H1 (cell line): ENCODE data around the gene EPS8. TPM values are rescaled to one million over a fixed set of nuclear protein-coding genes. Genes with fewer than 3 reads are reported as not detected.

Source experiments
- CTCF ChIA-PET: fragments of 300-600 bp; sonication (Branson Sonifier 250); formaldehyde crosslinking; loops from one replicate; lab custom pipeline; 2021; ENCODE audit not compliant: partially characterized antibody; lab: Charles Lee
- POLR2A ChIA-PET: fragments of 300-600 bp; sonication (Branson Sonifier 250); formaldehyde crosslinking; loops from one replicate; lab custom pipeline; 2021; ENCODE audit warnings: inconsistent platforms; ENCODE audit not compliant: partially characterized antibody; lab: Charles Lee
- DNase-seq, 2 experiments: peaks; one replicate each; pipeline versions ENCODE4 v3.0.0 to v3.0.0-alpha.2; 2010 to 2022; ENCODE audit warnings: low spot score in 2 of 2, low read depth in 1 of 2, mixed read lengths in 1 of 2
- FAIRE-seq: peaks from 2 replicates; lab custom pipeline; 2011; peaks lifted over from hg19 to GRCh38; lab: Jason Lieb, UNC
- H2AFZ ChIP-seq: 2 replicates; pipeline ENCODE4 v1.8.1; 2012; ENCODE audit warnings: low read length, inconsistent platforms
- H2AK5ac ChIP-seq: 2 replicates; pipeline ENCODE4 v1.6.1; 2013; ENCODE audit warnings: low read depth, low read length
- H2BK120ac ChIP-seq: replicated peaks from 2 replicates; pipeline ENCODE3; 2013; ENCODE audit warnings: low read depth, low read length, inconsistent platforms
- H2BK12ac ChIP-seq: 2 replicates; pipeline ENCODE4 v1.6.1; 2013; ENCODE audit warnings: low read depth, low read length
- H2BK15ac ChIP-seq: 2 replicates; pipeline ENCODE4 v1.6.1; 2013; ENCODE audit warnings: low read length
- H2BK20ac ChIP-seq: 2 replicates; pipeline ENCODE4 v1.6.1; 2013; ENCODE audit warnings: low read length
- H2BK5ac ChIP-seq: 2 replicates; pipeline ENCODE4 v1.6.1; 2013; ENCODE audit warnings: low read depth, low read length
- H3K14ac ChIP-seq: 2 replicates; pipeline ENCODE4 v1.6.1; 2013; ENCODE audit warnings: inconsistent platforms; ENCODE audit not compliant: insufficient read length
- H3K18ac ChIP-seq: 2 replicates; pipeline ENCODE4 v1.6.1; 2013; ENCODE audit warnings: low read length; ENCODE audit errors: extremely low read depth
- H3K23ac ChIP-seq: 2 replicates; pipeline ENCODE4 v1.6.1; 2013; ENCODE audit warnings: inconsistent platforms; ENCODE audit not compliant: insufficient read length
- H3K23me2 ChIP-seq: 2 replicates; pipeline ENCODE4 v1.6.1; 2013; ENCODE audit warnings: low read depth, low read length
- H3K27ac ChIP-seq: 2 replicates; pipeline ENCODE4 v1.6.1; 2011; ENCODE audit warnings: low read depth, low read length, inconsistent platforms
- H3K27me3 ChIP-seq, 4 experiments: replicated peaks in 1 of 4; 1 replicate in 1 of 4; 2 replicates in 3 of 4; pipeline versions ENCODE4 v1.6.1 to v1.8.1; 2011 to 2013; ENCODE audit warnings: low read length in 3 of 4, mild to moderate bottlenecking in 3 of 4, inconsistent platforms in 2 of 4, mixed read lengths in 2 of 4, moderate library complexity in 1 of 4; ENCODE audit not compliant: control insufficient read depth in 3 of 4, insufficient read depth in 3 of 4; ENCODE audit errors: extremely low read depth in 1 of 4
- H3K36me3 ChIP-seq, 4 experiments: 2 replicates each; pipeline versions ENCODE4 v1.6.1 to v1.8.1; 2011 to 2013; ENCODE audit warnings: mild to moderate bottlenecking in 4 of 4, low read length in 3 of 4, moderate library complexity in 2 of 4, control low read depth in 1 of 4, inconsistent platforms in 1 of 4; ENCODE audit not compliant: insufficient read depth in 4 of 4, control insufficient read depth in 2 of 4
- H3K4ac ChIP-seq: replicated peaks from 2 replicates; pipeline ENCODE3; 2013; ENCODE audit warnings: low read length, low read depth, mixed read lengths, inconsistent platforms; ENCODE audit not compliant: insufficient read length
- H3K4me1 ChIP-seq, 4 experiments: replicated peaks in 1 of 4; 1 replicate in 1 of 4; 2 replicates in 3 of 4; pipeline versions ENCODE4 v1.6.1 to v1.8.1; 2011 to 2013; ENCODE audit warnings: low read length in 3 of 4, inconsistent platforms in 2 of 4, mixed read lengths in 1 of 4; ENCODE audit not compliant: insufficient read depth in 4 of 4, control insufficient read depth in 3 of 4
- H3K4me2 ChIP-seq, 2 experiments: 2 replicates each; pipeline versions ENCODE4 v1.6.1 to v1.8.1; 2011 to 2013; ENCODE audit warnings: low read depth in 2 of 2, low read length in 2 of 2, control low read depth in 1 of 2, inconsistent platforms in 1 of 2, mild to moderate bottlenecking in 1 of 2; ENCODE audit not compliant: insufficient read depth in 1 of 2
- H3K4me3 ChIP-seq, 4 experiments: fragments of 200-600, 300-600 bp in 1 of 4; sonication (generic), shearing (Covaris generic), sonication (Bioruptor Twin) in 1 of 4; 2 replicates each; pipeline versions ENCODE4 v1.5.1 to v1.8.1; 2011 to 2016; ENCODE audit warnings: low read length in 4 of 4, low read depth in 3 of 4, control low read depth in 2 of 4, inconsistent platforms in 2 of 4, mild to moderate bottlenecking in 2 of 4, mixed read lengths in 1 of 4, moderate library complexity in 1 of 4; ENCODE audit not compliant: insufficient read depth in 2 of 4; ENCODE audit errors: extremely low read depth in 1 of 4
- H3K56ac ChIP-seq: replicated peaks from 2 replicates; pipeline ENCODE3; 2013; ENCODE audit warnings: low read depth, mild to moderate bottlenecking, mixed read lengths, low read length, inconsistent platforms; ENCODE audit not compliant: insufficient read length
- H3K79me1 ChIP-seq: 2 replicates; pipeline ENCODE4 v1.6.1; 2013; ENCODE audit warnings: low read depth, low read length, control low read depth
- H3K79me2 ChIP-seq, 2 experiments: 2 replicates each; pipeline versions ENCODE4 v1.6.1 to v1.8.1; 2012 to 2013; ENCODE audit warnings: low read length in 2 of 2, mild to moderate bottlenecking in 2 of 2, inconsistent platforms in 1 of 2; ENCODE audit not compliant: insufficient read depth in 2 of 2, control insufficient read depth in 1 of 2
- H3K9ac ChIP-seq, 4 experiments: replicated peaks in 1 of 4; 1 replicate in 1 of 4; 2 replicates in 3 of 4; pipeline versions ENCODE4 v1.6.1 to v1.8.1; 2011 to 2013; ENCODE audit warnings: low read depth in 3 of 4, low read length in 3 of 4, control low read depth in 2 of 4, mild to moderate bottlenecking in 2 of 4, moderate library complexity in 2 of 4, inconsistent platforms in 1 of 4; ENCODE audit errors: extremely low read depth in 1 of 4
- H3K9me3 ChIP-seq, 2 experiments: 2 replicates each; pipeline versions ENCODE4 v1.6.1 to v1.8.1; 2012 to 2013; ENCODE audit warnings: mild to moderate bottlenecking in 2 of 2, moderate library complexity in 2 of 2, control low read depth in 1 of 2, inconsistent platforms in 1 of 2, low read depth in 1 of 2, low read length in 1 of 2, mixed read lengths in 1 of 2; ENCODE audit not compliant: insufficient read depth in 2 of 2
- H4K20me1 ChIP-seq, 2 experiments: replicated peaks in 1 of 2; 2 replicates each; pipeline versions ENCODE3 to v1.8.1; 2011 to 2013; ENCODE audit warnings: inconsistent platforms in 2 of 2, low read length in 2 of 2, mild to moderate bottlenecking in 1 of 2; ENCODE audit not compliant: insufficient read depth in 2 of 2, control insufficient read depth in 1 of 2
- H4K5ac ChIP-seq: 2 replicates; pipeline ENCODE4 v1.6.1; 2013; ENCODE audit warnings: low read length, low read depth, mixed read lengths, inconsistent platforms; ENCODE audit not compliant: insufficient read length
- H4K8ac ChIP-seq: 2 replicates; pipeline ENCODE4 v1.8.0; 2013; ENCODE audit warnings: mild to moderate bottlenecking, moderate library complexity, low read length, inconsistent platforms; ENCODE audit not compliant: insufficient read depth; ENCODE audit errors: extremely low read depth
- H4K91ac ChIP-seq: replicated peaks from 2 replicates; pipeline ENCODE3; 2013; ENCODE audit warnings: low read length, mixed read lengths, inconsistent platforms; ENCODE audit not compliant: insufficient read length
- ATF3 ChIP-seq: IDR thresholded peaks from 2 replicates; pipeline ENCODE4 v1.6.1; 2011; ENCODE audit warnings: low read depth, mild to moderate bottlenecking, low read length; ENCODE audit not compliant: insufficient read depth
- CHD2 ChIP-seq: IDR thresholded peaks from 2 replicates; pipeline ENCODE4 v1.6.1; 2012; ENCODE audit warnings: low read length, improper control_type of control experiment
- CTCF ChIP-seq, 3 experiments: IDR thresholded peaks; 1 replicate in 2 of 3; 2 replicates in 1 of 3; pipeline versions ENCODE4 v1.5.1 to v1.6.1; 2011; ENCODE audit warnings: low read length in 3 of 3, mild to moderate bottlenecking in 3 of 3, inconsistent platforms in 2 of 3, low read depth in 1 of 3, moderate library complexity in 1 of 3; ENCODE audit not compliant: insufficient read depth in 1 of 3; ENCODE audit errors: control extremely low read depth in 1 of 3
- RAD21 ChIP-seq, 2 experiments: IDR thresholded peaks in 1 of 2; conservative IDR thresholded peaks in 1 of 2; 2 replicates each; pipeline ENCODE4 v1.6.1; 2011; ENCODE audit warnings: low read depth in 2 of 2, low read length in 2 of 2, improper control_type of control experiment in 1 of 2, inconsistent platforms in 1 of 2, mild to moderate bottlenecking in 1 of 2, moderate library complexity in 1 of 2
- RBBP5 ChIP-seq: IDR thresholded peaks from 2 replicates; pipeline ENCODE4 v1.7.1; 2012; ENCODE audit warnings: low read depth, mild to moderate bottlenecking, inconsistent platforms, low read length, moderate library complexity, borderline replicate concordance
- RFX5 ChIP-seq: IDR thresholded peaks from 2 replicates; pipeline ENCODE4 v1.6.1; 2011; ENCODE audit warnings: low read depth, low read length, improper control_type of control experiment, borderline replicate concordance
- SP2 ChIP-seq: IDR thresholded peaks from 2 replicates; pipeline ENCODE4 v1.6.1; 2012; ENCODE audit warnings: mild to moderate bottlenecking, low read length, inconsistent platforms
- USF2 ChIP-seq: IDR thresholded peaks from 2 replicates; pipeline ENCODE4 v1.6.1; 2011; ENCODE audit warnings: low read length, improper control_type of control experiment
- WGBS, 2 experiments: shearing (Covaris generic) in 1 of 2; methylation state at CpG; one replicate each; pipeline versions ENCODE4 v1.1.6 to v1.1.7; 2013 to 2015; ENCODE audit warnings: low lambda C conversion rate in 2 of 2, mixed read lengths in 2 of 2, inconsistent platforms in 1 of 2, low coverage in 1 of 2, missing lambda C conversion rate in 1 of 2; ENCODE audit not compliant: insufficient replicate concordance in 2 of 2, insufficient coverage in 1 of 2, insufficient read length in 1 of 2; ENCODE audit errors: extremely low coverage in 1 of 2, missing lambda C conversion rate in 1 of 2; 5-methylcytosine and 5-hydroxymethylcytosine counted together
- polyA plus RNA-seq, 7 experiments: library from polyadenylated mRNA; depleted of rRNA in 3 of 7; stranded (reverse) in 5 of 7; unstranded in 2 of 7; fragments of >200 nt in 5 of 7; fragments of 200-250 nt in 2 of 7; gene quantifications; 1 replicate in 5 of 7; 2 replicates in 1 of 7; 4 replicates in 1 of 7; pipeline versions ENCODE4 v1.2.1 to v1.2.3, GENCODE V29; 2011 to 2013; ENCODE audit warnings: missing spikeins in 2 of 7, mixed read lengths in 2 of 7
- total RNA-seq: library from RNA; stranded (reverse); fragmentation: NEBNext Ultra II Directional; extraction: Animal tissue kit (Norgen Biotek cat#: 25700); gene quantifications from 2 replicates; pipeline ENCODE4 v1.2.1, GENCODE V29; 2021

EPS8 gene
- total and polyA plus RNA-seq, 2 of the 8 experiments (the other 6 are each of a cell fraction or from before 2014, with no cell fraction given) = 3.0 to 4.6 TPM

GRCh38 chr12:15710860-15711510 is 78.2 kb downstream of the EPS8 start:
- Histone ChIP-seq H4K8ac (no peak overlapping the region), H3K36me3 (no peaks in the 10 kb centered on the region), H3K4me2 (no peak overlapping the region), H3K4ac (no peak overlapping the region), H3K4me1 (peaks cover 0 to 5% (median 1%) of the 10 kb centered on the region in 4 experiments; a peak in 3 of 7 replicates), H2BK120ac (no peak overlapping the region), H2BK15ac (no peak overlapping the region), H2AK5ac (no peak overlapping the region), H3K27ac (no peak overlapping the region), H3K79me2 (no peaks in the 10 kb centered on the region), H3K14ac (no peak overlapping the region), H3K9me3 (no peaks in the 10 kb centered on the region), H2AFZ (no peak overlapping the region), H4K20me1 (no peaks in the 10 kb centered on the region), H3K27me3 (no peaks in the 10 kb centered on the region), H3K4me3 (no peak overlapping the region), H2BK12ac (no peak overlapping the region), H4K91ac (no peak overlapping the region), H2BK20ac (no peak overlapping the region), H3K23me2 (no peaks in the 10 kb centered on the region), H3K79me1 (no peaks in the 10 kb centered on the region), H2BK5ac (no peak overlapping the region), H3K9ac (no peak overlapping the region), H3K23ac (no peak overlapping the region), H4K5ac (no peak overlapping the region), H3K18ac (no peak overlapping the region), H3K56ac (no peak overlapping the region)
- ChIA-PET POLR2A (interaction anchor here (0.6 kb wide), 1 partner anchor 43 kb away, joined by 6 read pairs; no protein-coding TSS in a partner anchor), CTCF (interaction anchor here (1.2 to 1.9 kb wide), 3 partner anchors 15 to 127 kb away, joined by 3 to 7 read pairs (median 3); no protein-coding TSS in a partner anchor)
- WGBS, 2 experiments = 88% methylated on average over 4 of the region's 4 CpGs; no CpG with 5 or more reads in 1 of the 2 experiments
- FAIRE-seq = no peak
- DNase-seq = no peak
- TF ChIP-seq CHD2 = no peak
- TF ChIP-seq RBBP5 = no peak
- no peak for TF ChIP-seq SP2
- TF ChIP-seq ATF3 = no peak
- TF ChIP-seq CTCF (IDR thresholded peaks at IDR 0.05; ENCODE audit: control extremely low read depth in 1 of 3, insufficient read depth in 1 of 3, low read depth in 1 of 3, low read length in 3 of 3) = no peak
- TF ChIP-seq RFX5 = no peak
- no peak for TF ChIP-seq RAD21 (IDR thresholded peaks at IDR 0.05 in 1 of 2, conservative IDR thresholded peaks at IDR 0.05 in 1 of 2; ENCODE audit: low read depth in 2 of 2, low read length in 2 of 2)
- TF ChIP-seq USF2 = no peak
